Bronchial epithelial cell (primary cell): ENCODE results near the gene ANTXR2. TPM values are rescaled to one million over a fixed set of nuclear protein-coding genes. Genes with fewer than 3 reads are reported as not detected.
A peak's percentile ranks its signal among the peaks of the same experiment; 100 is the strongest.

ENCODE experiments used
- DNase-seq: peaks from one replicate; pipeline ENCODE4 v3.0.0-alpha.2; 2010; ENCODE audit warnings: low read depth
- FAIRE-seq: peaks from 2 replicates; lab custom pipeline; 2011; peaks lifted over from hg19 to GRCh38; lab: Jason Lieb, UNC
- H3K27me3 ChIP-seq: 2 replicates; pipeline ENCODE4 v1.5.1; 2011; ENCODE audit warnings: low read length; ENCODE audit not compliant: control insufficient read depth, insufficient read depth
- H3K36me3 ChIP-seq: 2 replicates; pipeline ENCODE4 v1.5.1; 2011; ENCODE audit warnings: low read length; ENCODE audit not compliant: control insufficient read depth, insufficient read depth
- H3K4me3 ChIP-seq: 2 replicates; pipeline ENCODE4 v1.5.1; 2011; ENCODE audit warnings: mild to moderate bottlenecking, low read depth, low read length, control low read depth
- total RNA-seq: library from RNA; depleted of rRNA; stranded (reverse); fragments of >200 nt; gene quantifications from 2 replicates; pipeline ENCODE4 v1.2.1, GENCODE V29; 2014
- TF ChIP-seq, protein P1 (sequence below): IDR thresholded peaks from 2 replicates; pipeline ENCODE4 v1.5.1; 2011; ENCODE audit warnings: mild to moderate bottlenecking, moderate library complexity, low read length, control low read depth, inconsistent platforms; ENCODE audit not compliant: insufficient read depth, severe bottlenecking

ANTXR2 gene
- total RNA-seq, 1 donor from 2014 or later = 35.5 TPM

DNA sequence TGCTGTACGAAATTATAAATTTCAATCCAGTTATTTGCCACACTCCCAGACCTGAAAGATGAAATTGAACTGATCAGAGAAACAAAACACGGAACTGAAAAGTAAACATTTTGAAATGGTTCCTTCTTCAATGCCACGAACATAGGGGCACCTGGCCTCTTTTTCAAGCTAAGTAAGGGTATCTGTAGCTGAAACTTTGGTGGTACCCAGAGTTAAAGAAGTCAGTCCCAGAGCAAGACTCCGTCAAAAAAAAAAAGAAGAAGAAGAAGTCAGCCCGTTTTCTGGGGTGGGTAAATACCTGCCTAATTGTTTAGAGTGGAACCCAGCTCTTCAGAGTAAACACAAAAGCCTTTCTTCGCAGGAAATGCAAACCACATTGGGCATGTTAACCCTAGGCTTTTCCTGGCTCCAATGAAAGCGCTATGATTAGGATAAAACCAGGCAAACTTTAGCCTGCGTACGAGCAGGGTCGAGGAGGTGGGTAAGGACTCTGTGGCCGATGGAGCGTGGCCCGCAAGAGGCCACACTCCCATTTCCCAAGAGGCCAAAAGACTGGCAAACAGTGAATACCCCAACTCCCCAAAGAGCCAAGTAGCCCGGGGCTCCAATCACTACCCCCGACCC lies 1.3 kb downstream of the ANTXR2 start:
- H3K36me3 ChIP-seq = peaks cover 2% of the 10 kb centered on the region
- TF ChIP-seq, protein P1, sequence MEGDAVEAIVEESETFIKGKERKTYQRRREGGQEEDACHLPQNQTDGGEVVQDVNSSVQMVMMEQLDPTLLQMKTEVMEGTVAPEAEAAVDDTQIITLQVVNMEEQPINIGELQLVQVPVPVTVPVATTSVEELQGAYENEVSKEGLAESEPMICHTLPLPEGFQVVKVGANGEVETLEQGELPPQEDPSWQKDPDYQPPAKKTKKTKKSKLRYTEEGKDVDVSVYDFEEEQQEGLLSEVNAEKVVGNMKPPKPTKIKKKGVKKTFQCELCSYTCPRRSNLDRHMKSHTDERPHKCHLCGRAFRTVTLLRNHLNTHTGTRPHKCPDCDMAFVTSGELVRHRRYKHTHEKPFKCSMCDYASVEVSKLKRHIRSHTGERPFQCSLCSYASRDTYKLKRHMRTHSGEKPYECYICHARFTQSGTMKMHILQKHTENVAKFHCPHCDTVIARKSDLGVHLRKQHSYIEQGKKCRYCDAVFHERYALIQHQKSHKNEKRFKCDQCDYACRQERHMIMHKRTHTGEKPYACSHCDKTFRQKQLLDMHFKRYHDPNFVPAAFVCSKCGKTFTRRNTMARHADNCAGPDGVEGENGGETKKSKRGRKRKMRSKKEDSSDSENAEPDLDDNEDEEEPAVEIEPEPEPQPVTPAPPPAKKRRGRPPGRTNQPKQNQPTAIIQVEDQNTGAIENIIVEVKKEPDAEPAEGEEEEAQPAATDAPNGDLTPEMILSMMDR = no peak
- peak overlapping the region; percentile 89 for H3K4me3 ChIP-seq
- no peaks in the 10 kb centered on the region for H3K27me3 ChIP-seq
- FAIRE-seq (no peak), DNase-seq (no peak)

DNA sequence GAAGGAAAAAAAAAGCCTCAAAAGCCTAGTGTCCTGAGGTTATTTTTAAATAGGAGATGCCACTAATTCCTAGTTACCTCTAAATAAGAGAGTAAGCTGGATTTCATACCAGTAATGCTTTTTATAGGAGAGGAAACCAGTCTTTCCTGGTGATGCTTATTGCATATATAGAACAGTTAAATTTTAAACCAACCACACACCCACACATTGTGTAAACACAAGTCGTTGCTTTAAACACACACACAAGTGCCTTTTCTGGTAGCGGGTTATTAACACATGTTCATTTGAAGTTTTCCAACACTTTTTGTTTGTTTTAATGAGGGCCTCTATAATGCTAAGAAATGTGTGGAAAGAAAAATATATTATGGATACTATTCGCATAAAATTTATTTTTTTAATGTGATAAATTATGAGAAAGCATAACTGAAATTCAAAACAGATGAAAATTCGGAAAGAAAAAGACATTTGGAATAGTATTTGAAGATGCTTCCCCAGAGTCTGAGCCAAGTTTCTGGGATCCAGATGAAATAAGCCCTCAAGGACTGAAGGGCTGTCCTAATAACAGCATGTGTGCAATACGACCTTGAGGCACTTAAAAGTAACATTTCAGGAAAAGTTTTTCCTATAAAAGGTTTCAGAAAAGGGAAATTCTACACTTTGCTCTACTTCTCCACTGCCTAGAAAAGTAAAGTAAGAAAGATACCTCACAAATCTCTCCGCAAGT lies 2.0 kb downstream of the ANTXR2 start:
- TF ChIP-seq, protein P1 = no peak
- no peak for FAIRE-seq
- peaks cover 2% of the 10 kb centered on the region for H3K36me3 ChIP-seq
- no peaks in the 10 kb centered on the region for H3K27me3 ChIP-seq
- H3K4me3 ChIP-seq = peak overlapping the region; percentile 89
- DNase-seq = peak; percentile 51

DNA sequence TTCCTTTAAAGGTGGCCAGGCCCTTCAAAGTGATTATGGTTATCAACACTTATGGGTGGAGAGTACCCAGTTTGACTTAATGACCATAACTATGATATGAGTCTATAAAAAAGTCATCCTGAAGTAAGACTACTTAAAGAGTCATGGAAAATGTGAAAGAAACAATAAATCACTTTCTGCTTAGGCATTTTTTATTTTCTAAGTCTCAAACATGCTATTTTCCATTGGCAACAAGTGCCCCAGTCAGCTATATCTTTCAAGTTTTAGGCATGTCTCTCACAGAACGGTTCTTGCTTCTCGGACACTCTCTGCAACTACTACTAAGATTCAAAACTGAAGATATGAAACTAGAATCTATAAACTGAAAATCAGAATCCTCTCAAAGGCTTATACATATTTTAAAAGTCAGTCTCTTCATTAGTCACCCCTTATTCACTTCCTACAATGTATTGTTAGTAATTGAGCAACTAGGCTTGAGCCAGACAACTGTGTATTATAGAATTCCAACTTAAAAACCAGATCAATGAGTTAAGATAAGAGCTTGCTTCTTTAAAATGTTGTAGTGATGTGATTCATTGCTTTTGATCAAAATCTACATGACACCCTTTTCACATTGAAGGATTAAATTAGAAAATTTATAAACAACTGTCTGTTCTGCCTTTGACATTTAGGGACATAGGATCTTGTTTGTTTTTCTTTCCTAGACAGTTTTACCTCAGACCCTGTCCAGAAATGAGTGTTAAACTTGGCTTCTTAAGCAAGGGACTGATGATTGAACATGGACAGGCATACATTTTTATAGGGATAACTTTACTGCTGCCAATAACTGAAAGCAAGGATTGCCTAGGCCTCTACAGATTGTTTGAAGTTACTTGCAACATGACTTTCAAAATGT lies 2.9 kb downstream of the ANTXR2 start:
- FAIRE-seq (no peak), DNase-seq (peak; percentile 86)
- peaks cover 2% of the 10 kb centered on the region for H3K36me3 ChIP-seq
- H3K27me3 ChIP-seq = no peaks in the 10 kb centered on the region
- TF ChIP-seq, protein P1 = no peak
- H3K4me3 ChIP-seq = no peak overlapping the region

DNA sequence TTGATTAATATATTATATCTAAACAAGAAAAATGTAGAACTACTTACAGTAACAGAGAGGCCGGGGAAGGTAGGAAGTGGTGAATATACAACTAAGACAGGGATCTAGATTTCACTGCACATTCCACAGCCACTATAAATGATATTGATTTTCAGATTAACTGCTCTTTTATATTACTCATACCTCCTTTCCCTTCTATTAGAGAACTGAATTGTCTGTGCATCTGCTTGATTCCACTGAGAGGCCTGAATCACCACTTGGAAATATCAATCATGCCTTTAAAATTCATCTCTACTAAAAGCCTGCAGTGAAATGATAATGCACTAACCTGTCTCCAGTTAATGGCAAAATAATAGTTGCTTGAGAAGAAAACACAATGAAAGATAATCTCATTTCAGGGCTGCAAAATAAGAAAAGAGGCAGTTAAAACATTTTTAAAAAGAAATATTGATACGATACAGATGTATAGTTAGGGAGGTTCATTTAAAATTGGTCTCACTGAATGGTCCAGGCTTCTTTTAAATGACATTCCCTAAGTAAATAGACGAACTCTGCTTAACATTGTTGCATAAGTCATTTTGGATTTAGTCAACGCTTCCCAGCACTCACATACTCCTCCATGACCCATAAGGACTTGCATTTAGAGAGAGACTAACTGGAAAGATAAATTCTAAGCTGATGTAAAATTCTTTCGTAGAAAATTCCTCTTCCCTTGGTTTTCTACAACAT lies 3.8 kb downstream of the ANTXR2 start:
- FAIRE-seq = no peak

DNA sequence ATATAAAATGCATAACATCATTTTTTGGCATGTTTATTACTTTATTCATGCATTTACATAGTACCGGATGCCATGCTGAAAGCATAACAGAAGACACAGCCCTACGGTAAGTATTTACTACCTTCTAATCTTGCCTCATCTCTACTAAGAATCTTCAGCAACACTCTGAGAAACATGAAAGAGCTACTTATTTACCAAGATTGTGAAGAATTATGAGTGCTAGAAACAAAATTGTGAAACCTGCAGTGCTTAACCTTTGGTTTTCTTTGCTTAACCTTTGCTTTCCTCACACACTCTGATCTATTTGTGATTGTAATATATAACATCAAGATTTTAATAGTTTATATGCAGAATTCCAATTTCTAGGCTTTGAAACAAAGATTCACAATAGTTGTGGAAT lies 7.4 kb downstream of the ANTXR2 start:
- DNase-seq (no peak), FAIRE-seq (no peak)
- Histone ChIP-seq H3K36me3 (peaks cover 3% of the 10 kb centered on the region), H3K27me3 (no peaks in the 10 kb centered on the region), H3K4me3 (no peak overlapping the region)
- TF ChIP-seq, protein P1 = no peak

More for the DNA sequence above, 3.8 kb downstream of the ANTXR2 start:
- Histone ChIP-seq H3K27me3 (no peaks in the 10 kb centered on the region), H3K4me3 (no peak overlapping the region), H3K36me3 (peaks cover 3% of the 10 kb centered on the region)
- peak; percentile 22 for DNase-seq
- TF ChIP-seq, protein P1 = no peak
